Measurements from ENCODE around the gene ABCF2. TPM values are rescaled to one million over a fixed set of nuclear protein-coding genes. Genes with fewer than 3 reads are reported as not detected.

Gene ABCF2
- total RNA-seq, 2 donors from 2014 or later = 27.9 to 28.0 TPM

DNA sequence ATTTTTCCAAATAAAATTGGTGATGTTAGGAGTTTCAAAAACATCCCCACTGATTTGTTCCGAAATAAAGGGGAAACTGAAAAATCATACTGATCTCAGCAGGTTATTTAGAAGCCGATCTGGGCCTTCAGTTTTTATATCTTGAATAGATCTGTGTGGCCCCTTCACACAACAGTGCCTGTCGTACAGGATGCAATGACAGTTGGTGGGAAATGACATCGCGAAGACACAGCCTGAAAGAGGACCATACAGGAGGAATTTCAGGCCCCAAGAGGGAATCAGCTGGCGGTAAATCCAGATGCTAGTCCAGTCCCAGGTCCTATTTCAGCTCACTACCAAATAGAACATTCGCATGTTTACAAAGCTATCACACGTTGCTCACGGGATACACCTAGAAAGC is 19.7 kb downstream of the ABCF2 start:
- intact Hi-C loops (cut with DNase I, micrococcal nuclease) = no loop called here
- ATAC-seq (no peak), DNase-seq (no peak)

DNA sequence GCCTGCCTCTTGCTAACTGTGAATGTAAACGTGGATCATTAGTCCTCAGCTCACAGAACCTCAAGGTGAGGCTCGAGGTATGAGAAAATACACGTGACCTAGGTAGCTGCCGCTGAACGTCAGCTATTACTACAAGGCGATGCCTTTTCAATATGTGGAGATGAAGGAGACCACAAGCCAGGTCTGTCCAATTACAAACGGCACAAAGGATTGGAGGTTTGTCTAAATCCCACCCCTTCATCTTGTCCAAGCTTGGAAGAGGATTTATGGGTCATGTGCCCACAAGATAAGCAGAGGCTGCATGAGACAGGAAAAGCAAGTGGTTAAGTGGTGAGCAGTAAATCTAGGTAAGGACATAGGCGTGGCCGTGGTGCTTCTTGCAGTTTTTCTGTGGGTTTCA is 20.1 kb downstream of the ABCF2 start:
- ATAC-seq (no peak), DNase-seq (no peak)
- intact Hi-C loops (cut with DNase I, micrococcal nuclease) = no loop called here

DNA sequence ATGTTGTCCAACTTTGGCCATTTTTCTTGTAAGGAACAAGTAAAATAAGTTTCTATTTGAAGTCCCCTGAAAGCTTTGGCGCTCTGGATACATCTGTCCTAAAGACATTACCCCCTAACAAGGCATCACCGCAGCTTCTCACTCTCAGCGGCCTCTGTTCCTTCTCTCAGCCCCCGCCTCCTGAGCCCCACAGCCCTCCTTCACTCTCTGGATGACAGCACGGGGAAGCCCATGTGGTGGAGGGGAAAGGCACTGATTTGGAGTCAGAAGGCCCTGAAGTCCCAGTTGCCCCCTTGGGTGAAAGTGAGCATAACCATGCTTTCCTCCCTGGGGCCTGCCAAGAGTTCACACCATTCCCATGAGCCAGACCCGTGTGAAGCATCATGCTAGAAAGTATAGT is 21.3 kb downstream of the ABCF2 start:
- ATAC-seq (no peak), DNase-seq (no peak)
- intact Hi-C loops (cut with DNase I, micrococcal nuclease) = no loop called here

DNA sequence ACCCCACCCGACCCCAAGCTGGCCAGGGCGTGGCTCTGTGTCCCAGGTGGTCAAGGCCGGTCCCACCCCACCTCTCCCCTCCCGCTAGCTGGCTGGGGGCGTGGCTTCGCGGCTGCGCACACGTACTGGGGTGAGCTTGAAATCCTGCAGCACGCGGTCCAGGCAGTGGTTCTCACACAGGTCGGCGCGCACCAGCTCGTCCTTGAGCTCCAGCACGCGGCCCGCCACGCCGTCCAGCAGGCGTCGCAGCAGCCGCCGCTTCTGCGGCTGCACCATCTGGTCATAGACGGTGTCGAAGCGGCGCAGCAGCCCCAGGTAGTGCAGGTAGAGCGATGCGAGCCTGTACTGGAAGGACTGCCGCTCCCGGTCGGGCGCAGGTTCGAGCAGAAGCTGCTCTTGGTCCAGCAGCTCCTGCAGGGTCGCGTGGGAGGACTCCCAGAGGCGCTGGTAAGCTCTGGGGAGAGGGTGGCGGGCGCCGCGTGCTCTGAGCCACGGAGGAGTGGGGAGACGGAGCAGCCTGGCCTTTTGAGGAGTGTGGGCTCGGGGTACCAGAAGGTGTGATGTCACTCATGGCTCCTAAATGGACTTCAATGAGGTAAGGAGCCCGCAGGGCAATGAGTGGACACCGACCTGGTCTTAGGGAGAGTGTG is 22.5 kb downstream of the ABCF2 start:
- ATAC-seq (peak; percentile 46), DNase-seq (no peak)
- intact Hi-C loops (cut with DNase I, micrococcal nuclease) = no loop called here

DNA sequence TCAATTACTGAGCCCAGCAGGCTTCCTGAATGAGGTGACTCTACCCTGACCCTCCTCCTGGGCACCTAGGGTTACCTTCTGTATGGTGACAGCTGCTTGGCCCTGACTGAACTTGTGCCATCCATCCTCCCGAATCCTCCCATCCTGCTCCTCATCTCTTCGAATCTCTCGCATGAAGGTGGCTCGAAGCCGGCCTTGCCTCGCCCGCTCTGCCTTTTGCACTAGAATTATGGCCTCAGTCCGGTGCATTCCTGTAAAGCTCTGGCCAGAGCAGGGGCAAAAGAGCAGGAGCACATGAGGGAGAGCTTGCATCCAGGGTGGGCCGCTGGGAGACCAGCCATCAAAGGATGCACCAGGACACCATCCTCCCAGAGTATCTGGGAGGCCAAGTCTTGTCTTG is 24.2 kb downstream of the ABCF2 start:
- ATAC-seq (no peak), DNase-seq (no peak)
- intact Hi-C loops (cut with DNase I, micrococcal nuclease) = no loop called here

DNA sequence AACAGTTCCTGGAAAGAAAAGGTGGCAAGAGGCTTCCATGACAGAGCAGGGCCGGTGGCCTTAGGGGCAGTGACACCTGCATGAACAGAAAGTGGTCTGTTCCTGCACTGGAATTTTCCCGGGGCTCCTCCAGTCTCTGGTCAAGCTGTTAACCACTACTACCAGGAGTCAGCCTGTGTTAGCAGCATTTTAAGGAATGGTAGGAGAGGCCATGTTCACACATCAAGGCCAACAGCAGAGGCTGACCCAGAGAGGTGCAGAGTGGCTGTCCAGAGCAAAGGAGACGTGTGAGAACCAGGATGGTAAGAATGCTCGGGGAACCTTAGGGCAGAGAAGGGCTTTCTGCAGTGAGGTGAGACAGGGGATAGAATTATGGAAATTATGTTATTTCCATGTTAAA is 25.3 kb downstream of the ABCF2 start:
- DNase-seq = no peak
- intact Hi-C loops (cut with DNase I, micrococcal nuclease) = no loop called here
- no peak for ATAC-seq

DNA sequence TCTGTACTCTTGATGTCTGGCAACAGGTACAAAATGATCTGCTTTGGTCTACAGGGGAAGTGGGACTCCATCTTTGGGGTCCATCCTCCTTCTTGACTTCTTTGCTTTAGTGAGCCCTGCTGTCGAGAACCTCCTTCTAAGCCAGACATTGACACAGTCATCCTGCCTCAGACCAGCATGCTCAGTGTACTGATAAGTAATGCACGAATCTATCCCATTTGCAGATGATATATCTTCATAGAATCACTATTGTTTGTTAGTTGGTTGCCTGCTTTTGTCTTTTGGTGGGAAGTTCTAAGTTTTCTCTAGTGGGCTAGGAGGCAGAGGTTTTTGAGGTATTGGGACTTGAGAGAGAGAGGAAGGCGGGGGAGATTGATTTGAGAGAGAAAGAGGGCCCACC is 25.7 kb downstream of the ABCF2 start:
- ATAC-seq (no peak), DNase-seq (no peak)
- intact Hi-C loops (cut with DNase I, micrococcal nuclease) = no loop called here

DNA sequence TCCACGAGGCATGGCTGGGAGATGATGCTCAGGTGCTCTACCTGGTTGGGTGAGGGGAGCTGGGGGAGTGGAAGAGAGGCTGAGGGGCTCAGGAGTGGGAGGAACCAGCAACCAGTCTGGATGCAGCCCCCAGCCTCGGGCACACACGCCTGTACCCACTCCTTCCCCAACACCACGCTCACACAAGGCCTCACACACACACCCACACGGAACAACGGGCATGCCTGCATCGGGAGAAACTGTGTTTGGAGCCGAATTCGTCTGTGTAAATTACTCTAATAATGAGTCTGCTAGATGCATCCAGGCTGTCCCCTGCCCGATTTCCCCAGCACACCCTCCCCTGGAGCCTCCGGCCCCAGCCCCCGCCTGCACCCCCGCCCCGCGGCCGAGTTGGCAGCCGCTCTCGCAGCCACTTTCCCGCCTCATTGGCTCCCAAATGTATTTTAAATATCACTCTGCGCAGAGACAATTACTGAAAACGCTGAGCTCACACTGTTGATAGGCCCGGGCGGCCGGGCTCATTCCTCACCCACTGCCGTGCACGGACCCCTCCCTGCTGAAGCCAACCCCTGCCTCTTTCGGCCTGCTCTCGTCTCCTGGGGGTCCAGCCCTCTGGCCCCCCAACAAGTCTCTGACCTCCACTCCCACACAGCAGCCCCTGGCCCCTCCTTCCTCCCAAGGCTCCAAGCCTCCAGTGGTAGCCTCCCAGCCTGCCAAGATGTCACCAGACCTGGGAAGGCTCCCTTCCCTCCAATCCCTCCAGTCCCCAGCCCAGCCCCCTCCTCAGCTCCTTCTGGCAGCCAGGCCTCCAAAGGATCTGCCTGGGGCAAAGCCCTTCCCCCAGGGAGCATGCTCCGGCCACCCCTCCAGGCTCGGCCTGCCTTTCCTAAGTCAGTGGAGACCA is 27.8 kb downstream of the ABCF2 start:
- DNase-seq = no peak
- no peak for ATAC-seq
- intact Hi-C loops (cut with DNase I, micrococcal nuclease) = no loop called here

DNA sequence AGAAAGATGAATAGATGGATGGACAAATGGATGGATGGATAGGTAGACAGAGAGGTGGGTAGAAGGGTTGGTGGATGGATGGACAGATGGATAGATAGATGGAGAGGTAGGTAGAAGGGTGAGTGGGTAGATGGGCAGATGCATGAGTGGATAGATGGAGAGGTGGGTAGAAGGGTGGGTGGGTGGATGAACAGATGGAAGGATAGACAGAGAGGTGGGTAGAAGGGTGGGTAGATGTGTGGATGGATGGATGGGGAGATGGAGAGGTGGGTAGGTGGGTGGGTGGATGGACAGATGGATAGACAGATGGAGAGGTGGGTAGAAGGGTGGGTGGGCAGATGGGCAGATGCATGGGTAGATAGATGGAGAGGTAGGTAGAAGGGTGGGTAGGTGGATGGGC is 29.1 kb downstream of the ABCF2 start:
- ATAC-seq = no peak
- intact Hi-C loops (cut with DNase I, micrococcal nuclease) = no loop called here
- no peak for DNase-seq

DNA sequence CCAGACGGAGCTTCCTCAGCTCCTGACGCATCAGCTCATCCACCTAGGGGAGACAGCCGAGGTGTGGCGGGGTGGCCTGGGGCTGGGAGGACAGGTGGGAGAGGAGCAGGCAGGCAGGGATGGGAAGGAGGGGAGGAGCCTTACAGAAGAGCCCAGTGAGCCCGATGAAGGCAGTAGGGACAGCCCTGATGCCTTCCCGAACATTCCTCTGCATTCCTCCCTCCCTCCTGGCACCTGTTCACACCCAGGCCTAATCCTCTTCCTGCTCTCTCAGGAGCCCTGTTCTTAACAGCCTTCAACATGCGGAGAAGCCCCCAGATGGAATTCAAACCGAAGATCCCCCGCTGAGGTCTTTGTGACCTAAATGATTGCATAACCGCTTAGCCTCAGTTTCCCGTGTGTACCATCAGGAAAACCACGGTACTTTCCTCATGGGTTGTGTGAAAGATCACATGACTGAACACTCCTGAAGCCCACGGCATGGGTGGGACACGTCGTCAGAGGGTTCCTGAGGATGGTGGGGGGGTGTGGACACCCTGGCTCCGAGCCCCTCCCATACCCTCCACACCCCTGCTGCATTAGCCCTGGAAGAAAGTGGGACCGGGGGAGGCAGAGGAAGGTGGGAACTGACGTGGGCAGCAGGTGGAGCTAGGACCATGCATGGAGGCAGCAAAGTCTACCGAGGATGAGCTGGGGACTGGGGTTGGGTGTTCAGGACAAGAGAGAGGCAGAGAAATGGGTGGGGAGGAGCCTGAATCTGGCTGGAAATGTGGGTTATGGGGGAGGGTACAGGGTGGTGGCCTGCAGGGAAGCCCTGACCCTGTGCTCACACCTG is 31.2 kb downstream of the ABCF2 start:
- intact Hi-C loops (cut with DNase I, micrococcal nuclease) = no loop called here
- ATAC-seq = no peak
- no peak for DNase-seq

DNA sequence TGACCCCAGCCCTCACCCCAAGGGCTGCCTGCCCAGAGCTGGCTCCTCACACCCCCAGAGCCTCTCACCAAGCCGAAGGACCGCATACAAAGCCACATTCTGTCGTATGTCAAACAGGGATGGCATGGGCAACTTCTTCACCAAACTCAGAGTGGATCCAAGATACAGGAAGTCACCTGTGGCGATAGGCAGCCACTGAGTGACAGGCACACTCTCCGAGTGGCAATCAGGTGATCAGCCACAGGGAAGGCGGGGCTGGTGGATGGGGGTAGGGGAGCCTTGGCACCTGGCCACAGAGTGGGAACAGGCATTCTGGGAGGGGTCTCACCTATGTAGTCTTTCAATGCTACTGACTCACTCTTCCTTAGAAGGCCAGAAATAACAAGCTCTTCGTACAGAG is 32.8 kb downstream of the ABCF2 start:
- DNase-seq (no peak), ATAC-seq (no peak)
- intact Hi-C loops (cut with DNase I, micrococcal nuclease) = no loop called here

DNA sequence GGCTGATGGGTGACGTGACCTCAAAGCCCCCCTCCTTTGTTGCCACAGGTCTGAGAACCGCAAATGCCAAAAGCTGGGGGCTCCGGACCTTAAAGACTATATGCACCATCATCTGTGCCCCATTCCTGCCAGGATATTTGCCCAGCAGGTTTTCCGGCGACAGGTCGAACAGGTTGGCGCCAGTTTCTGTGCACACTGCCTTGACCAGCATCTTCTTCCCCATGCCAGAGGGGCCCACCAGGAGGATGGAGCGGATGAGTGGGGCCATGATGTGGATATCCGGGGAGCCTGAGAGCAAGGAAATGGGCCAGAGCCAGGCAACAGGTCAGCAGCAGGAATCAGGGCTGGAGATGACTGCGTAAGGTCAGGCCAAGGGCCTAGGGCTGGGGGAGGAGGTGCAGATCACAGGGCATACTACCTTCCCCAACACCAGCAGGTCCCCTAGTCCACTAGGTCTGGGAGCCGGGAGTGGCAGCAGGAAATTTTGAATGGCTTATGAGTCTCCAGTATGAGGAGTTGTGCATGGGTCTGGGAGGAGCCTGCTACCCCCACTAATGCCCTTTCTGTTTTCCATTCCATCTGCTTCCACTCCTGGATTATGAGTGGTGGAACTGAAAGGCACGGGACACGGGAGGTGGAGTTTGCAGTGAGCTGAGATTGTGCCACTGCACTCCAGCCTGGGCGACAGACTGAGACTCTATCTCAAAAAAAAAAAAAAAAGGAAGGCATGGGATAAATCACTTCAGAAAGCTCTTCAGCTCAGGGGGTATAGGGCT is 33.6 kb downstream of the ABCF2 start:
- intact Hi-C loops (cut with DNase I, micrococcal nuclease) = no loop called here
- ATAC-seq = no peak
- DNase-seq = no peak

DNA sequence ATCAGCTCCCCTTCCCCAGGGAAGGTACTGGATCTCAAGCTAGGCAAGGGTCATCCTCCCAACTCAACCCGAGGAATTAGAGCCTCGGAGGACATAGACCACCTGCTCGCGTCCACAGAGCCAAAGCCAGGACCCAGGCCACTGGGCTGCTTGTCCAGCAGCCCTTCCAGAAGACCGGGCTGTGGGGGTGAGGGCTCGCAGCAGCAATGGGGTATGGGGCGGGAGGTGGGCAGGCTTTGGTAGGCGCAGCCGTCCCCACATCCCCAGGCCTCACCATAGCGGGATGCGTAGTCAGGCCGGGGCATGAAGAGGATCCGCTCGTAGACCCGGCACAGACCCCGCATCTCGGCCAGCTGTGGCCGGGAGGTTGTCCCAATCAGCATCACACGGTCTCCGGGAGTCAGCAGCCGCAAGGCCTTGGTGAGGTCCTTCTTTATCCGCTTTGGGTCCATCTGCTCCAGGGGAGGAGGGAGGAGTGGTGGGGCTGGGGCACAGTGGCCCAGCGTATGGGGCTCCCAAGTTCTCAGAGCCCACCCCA is 34.9 kb downstream of the ABCF2 start:
- intact Hi-C loops (cut with DNase I, micrococcal nuclease) = no loop called here
- no peak for ATAC-seq
- no peak for DNase-seq

DNA sequence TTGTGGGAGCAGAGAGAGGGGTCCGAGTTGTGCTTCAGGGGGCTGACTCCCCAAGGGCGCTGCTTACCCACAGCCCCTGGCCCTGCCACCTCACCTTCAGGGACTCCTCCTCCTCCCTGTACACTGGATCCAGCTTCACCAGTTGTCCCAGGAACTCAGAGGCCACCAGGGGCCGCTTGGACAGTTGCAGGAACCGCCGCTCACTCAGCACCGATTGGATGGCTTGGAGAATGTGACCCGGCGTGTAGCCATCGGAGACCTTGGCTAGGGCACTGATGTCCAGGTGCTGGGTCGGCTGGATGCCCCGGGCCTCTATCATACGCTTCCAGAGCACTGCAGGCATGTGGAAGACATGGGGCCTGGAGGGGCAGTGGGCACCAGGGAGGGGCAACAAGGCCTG is 35.5 kb downstream of the ABCF2 start:
- no peak for DNase-seq
- ATAC-seq = no peak
- intact Hi-C loops (cut with DNase I, micrococcal nuclease) = no loop called here

DNA sequence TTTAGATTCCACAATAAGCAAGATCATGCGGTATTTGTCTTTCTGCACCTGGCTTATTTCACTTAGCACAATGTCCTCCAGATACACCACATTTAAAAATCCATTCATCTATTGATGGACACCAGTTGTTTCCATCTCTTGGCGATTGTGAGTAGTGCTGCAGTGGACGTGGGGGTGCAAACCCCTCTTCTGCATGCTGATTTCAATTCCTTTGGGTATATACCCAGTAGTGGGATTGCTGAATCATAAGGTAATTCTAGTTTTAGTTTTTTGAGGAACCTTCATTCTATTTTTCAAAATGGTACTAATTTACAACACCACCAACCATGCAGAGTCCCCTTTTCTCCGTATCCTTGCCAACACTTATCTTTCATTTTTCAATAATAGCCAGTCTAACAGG is 38.0 kb downstream of the ABCF2 start:
- DNase-seq (no peak), ATAC-seq (no peak)
- intact Hi-C loops (cut with DNase I, micrococcal nuclease) = loop anchor here in 1 of 2 donors (2.0 kb wide), 1 partner anchor 34 kb away; no protein-coding TSS in a partner anchor

DNA sequence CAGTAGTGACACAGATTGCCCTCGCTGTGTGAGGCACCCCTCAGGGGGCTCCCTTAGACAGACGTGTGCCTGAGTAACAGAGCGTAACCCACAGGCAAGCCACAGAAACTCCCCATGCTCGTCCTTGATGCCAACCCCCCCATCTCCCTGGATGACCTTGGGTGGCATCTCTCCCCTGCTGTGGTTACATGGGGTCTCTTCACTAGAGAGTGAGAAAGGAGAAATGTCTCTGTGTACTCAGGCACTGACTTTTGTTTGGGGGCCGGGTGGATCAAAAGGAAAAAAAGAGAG is 38.8 kb downstream of the ABCF2 start:
- no peak for DNase-seq
- intact Hi-C loops (cut with DNase I, micrococcal nuclease) = loop anchor here in 1 of 2 donors (2.0 kb wide), 1 partner anchor 33 kb away; no protein-coding TSS in a partner anchor
- ATAC-seq = no peak

DNA sequence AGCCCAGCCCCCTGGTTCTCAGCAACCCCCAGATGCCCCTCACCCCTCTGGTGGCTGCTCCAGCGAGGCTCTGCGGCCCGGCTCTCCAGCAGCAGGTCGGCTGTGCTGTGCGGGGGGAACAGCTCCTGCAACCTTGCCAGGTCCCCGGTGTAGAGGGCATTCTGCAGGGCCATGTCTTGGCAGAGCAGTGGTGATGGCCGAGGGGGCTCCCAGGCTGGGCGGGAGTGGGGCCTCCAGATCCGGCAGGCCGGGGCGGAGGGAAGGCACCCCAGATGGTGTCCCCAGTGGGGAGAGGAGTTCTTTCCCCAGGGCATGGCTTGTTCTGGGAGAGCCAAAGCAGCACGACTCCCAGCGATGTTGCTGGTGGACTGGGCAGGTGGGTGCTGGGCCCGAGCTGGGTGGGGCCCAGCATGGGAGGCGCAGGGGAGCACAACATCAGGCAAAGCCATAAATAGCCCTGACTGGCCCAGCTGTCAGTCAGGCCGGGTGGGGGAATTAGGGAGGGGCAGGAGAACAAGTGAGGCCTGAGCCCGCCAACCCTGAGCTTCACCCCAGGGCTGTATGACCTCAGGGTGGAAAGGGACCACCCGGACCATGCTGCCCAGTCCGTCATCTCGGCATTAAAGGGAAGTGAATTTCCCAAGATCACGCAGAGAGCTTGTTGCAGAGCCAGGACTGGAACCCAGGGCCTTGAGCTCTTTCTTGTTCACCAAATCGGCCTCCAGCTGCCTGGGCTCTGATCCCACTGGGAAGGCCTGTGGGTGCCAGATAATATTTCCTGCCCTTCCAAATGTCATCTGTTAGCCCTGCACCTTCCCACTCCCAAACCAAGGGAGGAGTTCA is 39.4 kb downstream of the ABCF2 start:
- intact Hi-C loops (cut with DNase I, micrococcal nuclease) = loop anchor here in 1 of 2 donors (2.0 kb wide), 1 partner anchor 33 kb away; no protein-coding TSS in a partner anchor
- no peak for DNase-seq
- ATAC-seq = no peak
